Stimulated activated CD4-positive, alpha-beta T cell treated with anti-CD3 and anti-CD28 coated beads, Interleukin-1b, Interleukin-23, amount 100 ng/mL, for 24 hours (primary cell): Measurements from ENCODE around the gene CCT6A.
"Not testable (repeated sequence)": the region's sequence is repeated elsewhere in the genome, so short reads cannot be mapped to it uniquely, and the experiment has no call there.

Experiments
- DNase-seq, 4 experiments: peaks; one replicate each; pipeline ENCODE4 v3.0.0-alpha.2; 2020; ENCODE audit warnings: low read depth in 4 of 4, low spot score in 1 of 4

CCT6A gene, protein sequence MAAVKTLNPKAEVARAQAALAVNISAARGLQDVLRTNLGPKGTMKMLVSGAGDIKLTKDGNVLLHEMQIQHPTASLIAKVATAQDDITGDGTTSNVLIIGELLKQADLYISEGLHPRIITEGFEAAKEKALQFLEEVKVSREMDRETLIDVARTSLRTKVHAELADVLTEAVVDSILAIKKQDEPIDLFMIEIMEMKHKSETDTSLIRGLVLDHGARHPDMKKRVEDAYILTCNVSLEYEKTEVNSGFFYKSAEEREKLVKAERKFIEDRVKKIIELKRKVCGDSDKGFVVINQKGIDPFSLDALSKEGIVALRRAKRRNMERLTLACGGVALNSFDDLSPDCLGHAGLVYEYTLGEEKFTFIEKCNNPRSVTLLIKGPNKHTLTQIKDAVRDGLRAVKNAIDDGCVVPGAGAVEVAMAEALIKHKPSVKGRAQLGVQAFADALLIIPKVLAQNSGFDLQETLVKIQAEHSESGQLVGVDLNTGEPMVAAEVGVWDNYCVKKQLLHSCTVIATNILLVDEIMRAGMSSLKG

DNA sequence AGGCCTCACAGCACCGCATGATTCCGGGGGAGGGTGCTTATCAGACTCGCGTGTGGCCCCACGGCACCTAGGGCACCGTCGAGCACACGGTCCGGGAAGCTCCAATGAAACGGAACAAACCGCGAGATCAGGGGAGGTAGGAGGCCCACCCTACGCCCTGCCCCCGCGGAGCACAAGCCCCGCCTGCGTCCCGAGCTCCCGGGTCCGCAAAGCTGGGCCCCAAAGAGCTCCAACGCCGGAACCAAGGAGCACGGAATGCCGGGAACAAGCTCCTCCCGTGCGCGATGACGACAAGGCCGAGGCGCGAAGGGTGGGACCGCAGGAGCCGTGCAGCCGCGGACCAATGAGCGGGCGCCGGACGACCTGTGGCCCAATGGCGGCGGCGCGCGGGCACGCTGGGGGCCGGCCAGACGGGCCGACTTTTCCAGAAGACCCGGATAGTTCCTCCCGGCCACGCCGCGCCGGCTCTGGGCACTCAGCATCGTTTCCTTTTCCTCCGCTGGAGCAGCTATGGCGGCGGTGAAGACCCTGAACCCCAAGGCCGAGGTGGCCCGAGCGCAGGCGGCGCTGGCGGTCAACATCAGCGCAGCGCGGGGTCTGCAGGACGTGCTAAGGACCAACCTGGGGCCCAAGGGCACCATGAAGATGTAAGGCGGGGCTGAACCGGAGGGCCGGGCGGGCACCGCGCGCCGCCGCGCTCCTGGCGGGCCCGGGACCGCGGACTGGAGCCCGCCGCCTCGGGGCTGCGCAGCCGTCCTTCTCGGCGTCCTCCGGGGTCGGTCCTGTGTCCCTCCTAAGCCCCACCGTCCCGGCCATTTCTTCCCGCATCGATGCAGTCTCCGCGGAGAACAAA, at the start of gene CCT6A, which contains the start of gene PSPH:
Gene CCT6A, plus strand, starts transcription at position 427 of the 853 bp plus-strand sequence. Its CDS starts 84 bp downstream, at position 511.
Gene PSPH, minus strand, starts transcription at position 106 of the 853 bp plus-strand sequence. CDS start 30,232 bp downstream, outside the sequence.
- peak; percentile 82 to 94 (median 88) for DNase-seq

DNA sequence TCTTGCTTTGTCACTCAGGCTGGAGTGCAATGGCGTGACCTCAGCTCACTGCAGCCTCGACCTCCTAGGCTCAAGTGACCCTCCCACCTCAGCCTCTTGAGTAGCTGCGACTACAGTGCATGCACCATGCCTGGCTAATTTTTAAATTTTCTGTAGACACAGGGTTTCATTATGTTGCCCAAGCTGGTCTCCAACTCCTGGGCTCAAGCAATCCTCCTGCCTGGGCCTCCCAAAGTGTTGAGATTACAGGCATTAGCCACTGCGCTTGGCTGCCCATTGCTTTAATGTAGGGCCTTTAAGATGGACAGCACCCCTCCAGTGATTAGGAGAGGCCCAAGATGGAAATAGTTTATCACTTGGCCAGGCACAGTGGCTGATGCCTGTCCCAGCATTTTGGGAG, 47.8 kb upstream of the CCT6A start:
- no peak for DNase-seq

DNA sequence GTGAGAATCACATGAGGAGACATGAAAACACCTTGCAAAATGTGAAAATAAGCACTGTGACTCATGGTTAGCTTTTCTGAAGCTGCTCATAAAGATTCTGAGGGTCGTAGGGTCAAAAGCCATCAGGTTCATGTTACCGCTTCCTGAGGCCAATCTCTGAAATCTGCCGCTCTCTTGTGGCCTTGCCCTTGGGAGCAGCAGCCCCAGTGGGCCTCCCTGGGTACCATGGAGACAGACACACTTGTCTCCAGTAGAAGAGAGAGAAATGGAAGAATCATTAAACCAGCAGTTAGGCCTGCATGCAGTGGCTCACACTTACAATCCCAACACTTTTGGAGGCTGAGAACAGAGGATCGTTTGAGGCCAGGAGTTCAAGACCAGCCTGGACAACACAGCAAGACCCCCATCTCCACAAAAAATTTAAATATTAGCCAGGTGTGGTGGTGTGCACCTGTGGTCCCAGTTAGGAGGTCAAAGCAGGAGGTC, 44.4 kb upstream of the CCT6A start:
- no peak for DNase-seq

DNA sequence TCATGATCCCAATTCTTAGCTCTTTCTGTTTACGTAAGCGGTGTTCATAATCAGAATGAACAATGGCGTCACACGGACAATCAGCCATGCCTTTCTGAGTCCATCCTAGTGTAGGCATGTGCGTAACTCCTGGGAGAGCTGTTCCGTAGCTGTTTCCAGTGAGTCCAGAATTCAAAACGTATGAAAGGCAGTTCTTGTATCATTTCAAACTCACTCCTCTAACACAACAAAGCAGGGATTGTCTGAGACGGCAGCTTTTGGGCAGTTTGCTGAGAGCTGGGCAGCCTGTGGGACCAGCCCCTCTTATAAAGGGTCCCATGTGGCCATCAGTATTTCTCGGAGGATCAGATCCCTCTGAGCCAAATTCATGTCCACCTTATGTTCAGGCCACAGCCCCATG, 43.7 kb upstream of the CCT6A start:
- no peak for DNase-seq

DNA sequence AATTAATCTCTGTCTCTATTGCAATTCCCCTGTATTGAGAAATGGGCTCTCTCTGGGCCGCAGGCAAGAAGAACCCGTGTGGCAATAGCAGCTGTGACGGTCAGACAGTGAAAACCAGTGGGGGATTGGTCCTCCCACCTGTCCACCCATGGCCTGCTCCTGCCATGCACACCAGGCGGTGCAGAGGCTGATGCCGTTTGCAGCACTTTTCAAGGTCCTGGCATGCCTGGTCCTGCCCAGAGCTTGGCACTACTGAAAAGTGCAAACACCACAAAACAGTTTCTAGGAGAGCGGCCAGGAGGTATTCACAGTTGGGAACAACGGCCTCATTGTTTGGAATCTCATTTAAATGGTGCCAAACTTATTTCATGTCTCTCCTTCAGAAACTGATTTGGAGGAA, 41.9 kb upstream of the CCT6A start:
- no peak for DNase-seq

DNA sequence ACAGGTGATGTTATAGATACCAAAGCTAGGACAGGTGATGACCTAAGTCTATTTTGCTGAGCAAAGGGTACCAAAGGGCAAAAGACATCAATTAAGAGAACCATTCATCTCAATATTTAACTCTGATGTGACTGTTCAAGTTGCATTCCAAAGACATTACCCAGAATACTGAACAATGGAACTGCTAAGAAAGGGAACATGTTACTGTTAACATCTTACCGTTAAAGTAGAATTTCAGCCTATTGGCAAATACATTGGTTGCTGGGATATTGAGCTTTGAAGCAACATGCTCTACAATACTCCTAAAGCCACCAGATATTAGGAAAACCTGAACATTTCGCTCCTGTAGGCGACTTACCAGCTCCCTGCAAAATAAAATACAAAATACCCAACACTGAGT, 34.5 kb upstream of the CCT6A start:
- not testable (repeated sequence) for DNase-seq

DNA sequence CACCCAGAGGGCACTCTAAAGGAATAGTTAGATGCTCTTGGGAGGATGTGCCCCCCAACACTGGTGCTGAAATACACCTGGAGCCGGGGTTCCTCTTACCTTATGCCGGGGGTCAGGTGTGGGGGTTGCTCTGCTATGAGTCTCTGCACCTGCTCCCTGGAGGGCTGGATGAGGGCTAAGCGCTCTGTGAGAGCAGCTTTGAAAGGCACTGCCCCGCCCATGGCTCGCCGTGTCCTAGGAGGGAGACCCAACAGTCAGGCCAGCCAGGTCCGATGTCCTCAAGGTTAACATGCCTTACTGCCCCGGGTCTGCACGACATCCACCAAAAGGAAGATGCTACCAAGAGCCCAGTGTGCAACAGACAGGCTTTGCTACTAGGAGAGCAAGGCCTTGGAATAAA, 32.1 kb upstream of the CCT6A start:
- DNase-seq: no peak

DNA sequence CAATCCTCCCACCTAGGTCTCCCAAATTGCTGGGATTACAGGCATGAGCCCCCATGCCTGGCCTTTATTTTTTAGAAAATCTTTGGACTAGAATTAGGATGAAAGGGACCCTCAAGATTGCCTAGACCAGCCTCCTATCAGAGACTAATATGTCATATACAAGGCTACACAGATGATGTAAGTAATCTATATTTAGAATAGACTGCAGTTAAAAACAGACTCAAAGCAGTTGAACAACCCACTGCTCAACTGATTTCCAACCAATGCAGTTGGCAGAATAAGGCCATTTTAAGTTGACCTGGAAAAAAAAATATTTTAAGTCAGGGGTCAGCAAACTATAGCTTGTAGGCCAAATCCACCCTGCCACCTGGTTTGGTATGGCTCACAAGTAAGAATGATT, 28.1 kb upstream of the CCT6A start:
- DNase-seq: no peak

DNA sequence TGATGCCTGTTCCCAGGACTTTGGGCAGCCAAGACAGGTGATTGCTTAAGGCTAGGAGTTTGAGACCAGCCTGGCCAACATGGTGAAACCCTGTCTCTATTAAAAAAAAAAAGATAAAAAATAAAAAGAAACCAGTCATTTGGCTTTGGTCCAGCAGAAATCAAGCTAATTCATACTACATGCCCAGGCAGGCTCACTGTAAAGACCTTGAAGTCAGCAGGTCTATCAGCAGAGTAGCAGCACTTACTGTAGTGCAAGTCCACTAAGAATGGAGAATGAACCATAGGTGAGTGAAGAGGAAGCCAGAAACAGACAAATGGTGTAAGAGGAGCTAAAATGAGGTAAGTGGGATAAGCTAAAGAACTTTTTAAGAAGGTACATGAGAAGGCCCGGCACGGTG, 25.0 kb upstream of the CCT6A start:
- DNase-seq: no peak

DNA sequence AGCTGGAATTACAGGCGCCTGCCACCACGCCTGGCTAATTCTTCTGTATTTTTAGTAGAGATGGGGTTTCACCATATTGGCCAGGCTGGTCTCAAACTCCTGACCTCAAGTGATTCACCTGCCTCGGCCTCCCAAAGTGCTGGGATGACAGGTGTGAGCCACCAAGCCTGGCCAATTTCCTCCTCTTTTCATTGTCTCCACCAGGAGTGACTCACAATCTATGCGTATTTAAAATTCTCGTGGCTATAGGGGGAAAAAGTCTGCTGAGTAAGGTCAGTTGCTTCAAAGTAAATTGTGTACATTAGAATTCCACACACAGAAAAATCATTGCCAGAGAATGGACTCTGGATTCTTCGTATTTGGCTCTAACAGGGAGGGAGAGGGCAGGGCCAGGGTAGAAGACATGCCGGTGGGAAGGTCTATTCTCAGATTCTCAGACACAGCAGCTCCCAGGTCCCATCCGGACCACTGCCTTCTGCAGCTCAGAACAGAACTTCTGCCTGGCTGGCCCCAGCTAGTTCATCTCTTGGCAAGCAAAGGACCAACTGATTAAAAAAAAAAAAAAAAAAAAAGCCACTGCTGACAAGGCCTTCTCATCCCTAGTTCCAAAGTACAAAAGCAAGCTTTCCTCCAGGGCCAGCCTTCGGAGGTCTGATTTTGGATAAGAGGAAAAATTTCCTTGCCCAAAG, 22.5 kb upstream of the CCT6A start:
- DNase-seq: no peak

DNA sequence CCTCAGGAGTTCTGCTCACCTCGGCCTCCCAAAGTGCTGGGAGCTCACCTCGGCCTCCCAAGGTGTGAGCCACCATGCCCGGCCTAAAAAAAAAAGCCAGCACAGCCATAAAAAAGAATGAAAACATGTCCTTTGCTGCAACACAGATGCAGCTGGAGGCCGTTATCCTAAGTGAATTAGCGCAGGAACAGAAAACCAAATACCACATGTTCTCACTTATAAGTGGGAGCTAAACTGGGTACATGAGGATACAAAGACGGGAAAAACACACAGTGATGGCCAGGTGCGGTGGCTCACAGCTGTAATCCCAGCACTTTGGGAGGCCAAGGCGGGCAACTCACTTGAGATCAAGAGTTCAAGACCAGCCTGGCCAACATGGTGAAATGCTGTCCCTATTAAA, 21.2 kb upstream of the CCT6A start:
- DNase-seq: no peak

DNA sequence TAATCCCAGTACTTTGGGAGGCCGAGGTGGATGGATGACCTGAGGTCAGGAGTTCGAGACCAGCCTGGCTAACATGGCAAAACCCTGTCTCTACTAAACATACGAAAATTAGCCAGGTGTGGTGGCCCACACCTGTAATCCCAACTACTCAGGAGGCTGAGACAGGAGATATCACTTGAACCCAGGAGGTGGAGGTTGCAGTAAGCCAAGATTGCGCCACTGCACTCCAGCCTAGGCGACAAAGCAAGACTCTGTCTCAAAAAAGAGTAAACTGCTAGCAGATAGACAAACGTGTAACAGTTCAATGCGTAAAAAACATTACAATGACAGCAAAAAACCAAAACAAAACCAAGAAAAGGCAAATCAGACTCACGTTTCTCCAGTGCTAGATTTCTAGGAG, 20.0 kb upstream of the CCT6A start:
- DNase-seq: not testable (repeated sequence)

DNA sequence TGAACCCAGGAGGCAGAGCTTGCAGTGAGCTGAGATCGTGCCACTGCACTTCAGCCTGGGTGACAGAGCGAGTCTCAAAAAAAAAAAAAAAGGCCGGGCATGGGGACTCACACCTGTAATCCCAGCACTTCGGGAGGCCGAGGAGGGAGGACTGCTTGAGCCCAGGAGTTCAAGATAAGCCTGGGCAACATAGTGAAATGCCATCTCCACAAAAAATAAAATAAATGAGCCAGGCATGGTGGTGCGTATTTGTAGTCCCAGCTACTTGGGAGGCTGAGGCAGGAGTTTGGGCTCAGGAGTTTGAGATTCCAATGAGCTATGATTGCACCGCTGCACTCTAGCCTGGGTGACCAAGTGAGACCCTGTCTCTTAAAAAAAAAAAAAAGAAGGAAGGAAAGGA, 19.0 kb upstream of the CCT6A start:
- not testable (repeated sequence) for DNase-seq

DNA sequence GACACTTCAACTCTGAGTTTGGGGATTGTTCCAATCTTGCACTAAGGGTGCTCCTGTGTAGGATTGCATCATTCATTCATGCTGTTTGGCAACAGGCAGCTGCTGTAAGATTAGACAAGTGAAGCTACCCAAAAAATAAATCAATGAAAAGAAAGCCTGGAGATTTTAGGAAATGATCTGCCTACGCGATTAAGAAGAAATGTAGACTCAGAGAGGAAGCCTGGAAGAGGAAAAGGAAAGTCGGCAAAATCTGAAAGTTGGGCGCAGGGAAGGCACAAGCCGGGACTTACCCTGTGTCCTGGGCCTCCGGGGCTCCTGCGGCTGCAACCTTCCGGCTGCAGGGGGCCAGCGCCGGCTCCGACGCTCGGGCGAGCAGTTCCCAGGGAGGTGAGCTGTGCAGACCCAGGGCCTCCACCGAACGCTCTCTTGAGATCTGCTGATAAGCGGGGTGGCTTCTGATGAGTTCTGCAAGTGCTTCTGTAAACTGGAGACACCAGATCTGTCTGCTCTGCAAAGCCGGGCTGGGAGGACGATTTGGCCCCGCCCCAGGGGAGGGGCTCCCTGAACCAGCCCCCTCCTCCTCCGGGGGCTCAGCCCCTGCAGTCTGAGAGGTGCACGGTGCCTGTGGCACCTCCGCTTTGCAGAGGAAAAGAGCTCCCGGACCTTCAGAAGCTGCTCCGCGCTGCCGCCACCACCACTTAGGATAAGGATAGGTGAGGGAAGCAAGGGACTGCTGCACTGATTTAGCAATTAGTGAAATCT, 17.7 kb upstream of the CCT6A start:
- DNase-seq: peak in 3 of 4 experiments; percentile 43 to 57 (median 47)

DNA sequence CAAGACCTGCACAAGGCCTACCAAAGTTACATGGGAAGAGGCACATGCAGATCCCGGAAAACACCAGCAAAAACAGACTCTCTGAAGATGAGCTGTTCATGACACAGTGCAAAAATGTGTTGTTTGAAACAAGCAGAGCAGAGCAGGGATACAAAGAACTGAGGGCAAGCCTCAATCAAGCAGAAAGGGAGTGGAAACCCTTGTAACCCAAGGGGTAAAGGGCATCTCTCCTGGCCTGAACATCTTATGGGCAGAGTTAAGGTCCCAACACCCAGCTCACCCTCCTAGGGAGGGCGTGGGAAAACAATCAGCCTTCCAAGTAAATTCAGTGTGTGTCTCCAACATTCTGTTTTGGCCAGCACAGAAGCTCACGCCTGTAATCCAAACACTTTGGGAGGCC, 10.8 kb upstream of the CCT6A start:
- no peak for DNase-seq

DNA sequence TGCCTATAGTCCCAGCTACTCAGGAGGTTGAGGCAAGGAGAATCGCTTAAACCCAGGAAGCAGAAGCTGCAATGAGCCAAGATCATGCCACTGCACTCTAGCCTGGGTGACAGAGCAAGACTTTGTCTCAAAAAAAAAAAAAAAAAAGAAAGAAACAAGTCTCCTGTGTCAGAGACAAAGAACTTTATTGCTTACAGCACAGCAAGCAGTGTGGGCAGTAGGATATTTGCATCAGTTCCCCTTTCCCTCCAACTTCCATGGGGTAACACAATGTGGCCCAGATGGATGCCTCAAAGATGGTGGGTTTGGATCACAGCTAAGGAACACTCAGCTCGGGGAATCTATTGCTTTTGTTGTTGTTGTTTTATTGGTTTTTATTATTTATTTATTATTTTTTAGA, 5.8 kb upstream of the CCT6A start:
- not testable (repeated sequence) for DNase-seq

DNA sequence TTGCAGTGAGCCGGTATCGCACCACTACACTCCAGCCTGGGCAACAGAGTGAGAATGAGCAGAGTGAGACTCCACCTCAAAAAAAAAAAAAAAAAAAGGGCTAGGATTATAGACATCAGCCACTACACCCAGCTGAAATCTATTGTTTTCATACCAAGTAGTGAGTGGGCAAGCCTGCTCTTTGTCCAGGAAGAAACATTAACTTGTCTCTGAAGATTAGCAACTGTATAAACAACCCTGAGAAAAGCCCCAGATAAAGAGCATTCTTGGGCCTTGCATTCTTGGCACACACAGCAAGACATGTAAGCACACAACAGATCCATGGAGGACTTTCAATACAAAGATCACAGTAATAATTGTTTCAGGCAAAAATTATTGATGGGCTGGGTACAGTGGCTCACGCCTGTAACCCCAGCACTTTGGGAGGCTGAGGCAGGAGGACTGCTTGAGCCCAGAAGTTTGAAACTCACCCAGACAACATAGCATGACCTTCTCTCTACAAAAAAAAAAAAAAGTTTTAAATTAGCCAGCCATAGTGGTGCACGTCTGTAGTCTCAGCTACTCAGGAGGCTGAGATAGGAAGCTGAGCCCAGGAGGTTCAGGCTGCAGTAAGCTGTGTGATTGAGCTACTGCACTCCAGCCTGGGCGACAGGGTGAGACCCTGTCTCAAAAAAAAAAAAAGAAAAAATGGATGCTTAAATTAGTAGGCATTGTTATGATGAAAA, 4.7 kb upstream of the CCT6A start:
- DNase-seq: no peak

DNA sequence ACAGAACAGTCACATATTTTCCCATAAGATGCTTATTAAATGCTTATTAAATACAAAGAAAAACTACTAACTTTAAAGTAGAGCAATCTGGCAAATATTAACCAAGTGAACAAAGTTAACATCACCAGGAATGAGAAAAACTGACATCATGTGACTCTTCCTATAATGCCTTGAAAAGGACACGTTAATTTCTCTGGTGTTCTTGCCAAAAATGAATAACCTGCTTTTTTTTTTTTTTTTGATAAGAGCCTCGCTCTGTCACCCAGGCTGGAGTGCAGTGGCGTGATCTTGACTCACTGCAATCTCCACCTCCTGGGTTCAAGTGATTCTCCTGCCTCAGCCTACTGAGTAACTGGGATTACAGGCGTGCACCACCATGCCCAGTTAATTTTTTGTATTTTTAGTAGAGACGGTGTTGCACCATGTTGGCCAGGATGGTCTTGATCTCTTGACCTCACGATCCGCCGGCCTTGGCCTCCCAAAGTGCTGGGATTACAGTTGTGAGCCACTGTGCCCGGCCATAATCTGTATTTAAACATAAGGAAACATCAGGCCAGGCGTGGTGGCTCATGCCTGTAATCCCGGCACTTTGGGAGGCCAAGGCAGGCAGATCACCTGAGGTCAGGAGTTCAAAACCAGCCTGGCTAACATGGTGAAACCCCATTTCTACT, 4.0 kb upstream of the CCT6A start:
- not testable (repeated sequence) for DNase-seq

DNA sequence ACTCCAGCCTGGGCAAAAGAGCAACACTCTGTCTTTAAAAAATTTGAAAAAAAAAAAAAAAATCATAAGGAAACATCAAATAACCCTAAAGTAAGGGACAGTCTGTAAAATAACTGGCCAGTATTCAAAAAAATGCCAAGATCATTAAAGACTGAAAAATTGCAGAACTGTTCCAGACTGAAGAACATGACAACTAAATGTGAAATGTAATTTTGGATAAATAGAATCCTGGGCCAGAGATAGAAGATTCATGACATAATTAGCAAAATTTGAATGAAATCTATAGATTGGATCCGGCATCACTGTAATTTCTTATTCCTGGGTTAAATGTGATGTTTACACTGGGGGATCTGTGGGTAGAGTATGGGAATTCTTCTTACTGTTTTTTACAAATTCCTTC, 3.3 kb upstream of the CCT6A start:
- DNase-seq: no peak
